HCT116 (cell line): ENCODE data around the gene OBP2B. TPM values are rescaled to one million over a fixed set of nuclear protein-coding genes. Genes with fewer than 3 reads are reported as not detected.

Experiments
- ATAC-seq: fragments of 200-7000 bp; cut with Tn5 transposase; 2 replicates; pipeline ENCODE4 v1.9.1; 2020; ENCODE audit warnings: mild to moderate bottlenecking, moderate library complexity
- BruUV-seq: library from RNA; stranded (reverse); fragments of 400-500 nt; replicated peaks from 2 replicates; lab custom pipeline; 2021; lab: Mats Ljungman, UMichigan
- CTCF ChIA-PET: fragments of 300-600 bp; sonication (Branson Sonifier 250); formaldehyde crosslinking; loops from one replicate; lab custom pipeline; 2021; ENCODE audit warnings: antibody characterized with exemption; lab: Charles Lee
- POLR2A ChIA-PET: fragments of 300-600, 350-600 bp; sonication (Branson Sonifier 250); formaldehyde crosslinking; loops from one replicate; lab custom pipeline; 2021; ENCODE audit warnings: antibody characterized with exemption; lab: Charles Lee
- RAD21 ChIA-PET, 2 experiments: fragments of 300-600 bp; sonication (Branson Sonifier 250); formaldehyde crosslinking; loops; one replicate each; lab custom pipeline; 2023; ENCODE audit warnings: low total read pairs in 2 of 2; ENCODE audit not compliant: uncharacterized antibody in 2 of 2, unreplicated experiment in 2 of 2, low non-redundant PET in 1 of 2; lab: Charles Lee
- DNase-seq: peaks from one replicate; pipeline ENCODE4 v3.0.0-alpha.2; 2010; ENCODE audit warnings: low read depth, low spot score
- H2AFZ ChIP-seq: fragments of 200-600 bp; shearing (Covaris generic), sonication (generic); 2 replicates; pipeline ENCODE4 v1.6.1; 2017; ENCODE audit warnings: low read depth, mixed run types, mixed read lengths, antibody characterized with exemption, low read length; ENCODE audit not compliant: poor library complexity, severe bottlenecking
- H3K27ac ChIP-seq: 2 replicates; pipeline ENCODE4 v1.5.1; 2012; ENCODE audit warnings: low read depth, low read length
- H3K27me3 ChIP-seq: fragments of 200-600 bp; sonication (generic); 2 replicates; pipeline ENCODE4 v1.6.1; 2016; ENCODE audit warnings: mixed run types, low read length, mixed read lengths; ENCODE audit not compliant: insufficient read depth
- H3K36me3 ChIP-seq, 2 experiments: fragments of 200-500 bp in 1 of 2; fragments of 200-600 bp in 1 of 2; sonication (Bioruptor generic) in 1 of 2; sonication (generic) in 1 of 2; 2 replicates each; pipeline versions ENCODE4 v1.5.1 to v1.6.1; 2014 to 2016; ENCODE audit warnings: low read length in 2 of 2, inconsistent platforms in 1 of 2, mixed read lengths in 1 of 2, mixed run types in 1 of 2; ENCODE audit not compliant: insufficient read depth in 2 of 2, control insufficient read depth in 1 of 2
- H3K4me1 ChIP-seq, 2 experiments: fragments of 200-600 bp in 1 of 2; sonication (generic) in 1 of 2; 2 replicates each; pipeline versions ENCODE4 v1.5.1 to v1.6.1; 2012 to 2017; ENCODE audit warnings: low read length in 2 of 2, inconsistent platforms in 1 of 2, mild to moderate bottlenecking in 1 of 2, mixed read lengths in 1 of 2, mixed run types in 1 of 2, moderate library complexity in 1 of 2; ENCODE audit not compliant: insufficient read depth in 2 of 2, control insufficient read depth in 1 of 2
- H3K4me2 ChIP-seq: fragments of 200-600 bp; sonication (generic); 2 replicates; pipeline ENCODE4 v1.6.1; 2017; ENCODE audit warnings: mixed run types, low read length, mixed read lengths
- H3K4me3 ChIP-seq, 2 experiments: fragments of 200-600 bp in 1 of 2; sonication (generic) in 1 of 2; replicated peaks in 1 of 2; 2 replicates each; pipeline ENCODE4 v1.5.1; 2011 to 2016; ENCODE audit warnings: low read length in 2 of 2, control low read depth in 1 of 2, low read depth in 1 of 2, mild to moderate bottlenecking in 1 of 2, mixed read lengths in 1 of 2, mixed run types in 1 of 2
- H3K79me2 ChIP-seq: fragments of 200-600 bp; sonication (generic); 2 replicates; pipeline ENCODE4 v1.6.1; 2017; ENCODE audit warnings: mild to moderate bottlenecking, mixed run types, low read length, moderate library complexity, mixed read lengths; ENCODE audit not compliant: insufficient read depth
- H3K9ac ChIP-seq: fragments of 200-600 bp; sonication (generic); 2 replicates; pipeline ENCODE4 v1.6.1; 2016; ENCODE audit warnings: low read length, mixed read lengths
- H3K9me2 ChIP-seq: fragments of 200-600 bp; sonication (generic), shearing (Covaris generic); 2 replicates; pipeline ENCODE4 v1.6.1; 2017; ENCODE audit warnings: mixed run types, mild to moderate bottlenecking, moderate library complexity; ENCODE audit not compliant: insufficient read depth
- H3K9me3 ChIP-seq, 2 experiments: fragments of 200-500 bp in 1 of 2; fragments of 200-600 bp in 1 of 2; sonication (Bioruptor generic) in 1 of 2; sonication (generic) in 1 of 2; 2 replicates each; pipeline ENCODE4 v1.6.1; 2014 to 2017; ENCODE audit warnings: low read length in 2 of 2, mixed read lengths in 2 of 2, inconsistent platforms in 1 of 2, low read depth in 1 of 2, mild to moderate bottlenecking in 1 of 2, mixed run types in 1 of 2, moderate library complexity in 1 of 2; ENCODE audit not compliant: control insufficient read depth in 1 of 2, insufficient read depth in 1 of 2
- H4K20me1 ChIP-seq: fragments of 200-600 bp; sonication (generic), shearing (Covaris generic); 2 replicates; pipeline ENCODE4 v1.6.1; 2017; ENCODE audit warnings: mixed run types, mild to moderate bottlenecking, moderate library complexity; ENCODE audit not compliant: insufficient read depth
- CBX3 ChIP-seq: IDR thresholded peaks from 2 replicates; pipeline ENCODE4 v1.6.1; 2012; ENCODE audit warnings: low read depth
- CEBPB ChIP-seq: IDR thresholded peaks from 2 replicates; pipeline ENCODE4 v1.6.1; 2012; ENCODE audit warnings: low read depth
- EZH2 ChIP-seq: fragments of 200-600 bp; sonication (generic); IDR thresholded peaks from 2 replicates; pipeline ENCODE4 v1.6.1; 2017; ENCODE audit warnings: antibody characterized with exemption, mixed run types
- EZH2phosphoT487 ChIP-seq: fragments of 200-600 bp; IDR thresholded peaks from 2 replicates; pipeline ENCODE4 v1.6.1; 2018; ENCODE audit warnings: antibody characterized with exemption, borderline replicate concordance
- RAD21 ChIP-seq: IDR thresholded peaks from 2 replicates; pipeline ENCODE4 v1.6.1; 2012; ENCODE audit warnings: low read depth, mild to moderate bottlenecking
- SIN3A ChIP-seq: IDR thresholded peaks from 2 replicates; pipeline ENCODE4 v1.6.1; 2012; ENCODE audit warnings: low read depth
- TCF7L2 ChIP-seq: IDR thresholded peaks from 2 replicates; pipeline ENCODE4 v1.7.0; 2011; ENCODE audit warnings: borderline replicate concordance, inconsistent platforms; ENCODE audit not compliant: insufficient read depth, insufficient read length; ENCODE audit errors: extremely low read depth
- YY1 ChIP-seq: IDR thresholded peaks from 2 replicates; pipeline ENCODE4 v1.6.1; 2011; ENCODE audit warnings: low read length, low read depth, moderate library complexity, mild to moderate bottlenecking; ENCODE audit not compliant: insufficient replicate concordance; ENCODE audit errors: extremely low read depth
- ZFX ChIP-seq: fragments of 450-650 bp; IDR thresholded peaks from 2 replicates; pipeline ENCODE4 v1.6.1; 2017
- intact Hi-C: fragments of 100-400 bp; cut with micrococcal nuclease; formaldehyde crosslinking; loops from 2 replicates; pipeline ENCODE4 v1.10.0; 2022
- total RNA-seq: library from RNA; stranded (reverse); gene quantifications from one replicate; pipeline ENCODE4 v1.2.1, GENCODE V29; 2021; ENCODE audit not compliant: unreplicated experiment
- TF ChIP-seq, protein P1 (sequence below): IDR thresholded peaks from 2 replicates; pipeline ENCODE4 v1.6.1; 2012; ENCODE audit warnings: low read depth
- TF ChIP-seq, protein P2 (sequence below), 3 experiments: fragments of 200-600 bp in 1 of 3; sonication (generic) in 1 of 3; IDR thresholded peaks in 2 of 3; conservative IDR thresholded peaks in 1 of 3; 2 replicates each; pipeline ENCODE4 v1.5.1; 2012 to 2017; ENCODE audit warnings: low read depth in 2 of 3, low read length in 2 of 3, antibody characterized with exemption in 1 of 3, borderline replicate concordance in 1 of 3, control low read depth in 1 of 3, mild to moderate bottlenecking in 1 of 3, mixed read lengths in 1 of 3, mixed run types in 1 of 3, moderate library complexity in 1 of 3; ENCODE audit not compliant: insufficient read depth in 1 of 3
- TF ChIP-seq, protein P3 (sequence below): IDR thresholded peaks from 2 replicates; pipeline ENCODE4 v1.6.1; 2011; ENCODE audit warnings: mild to moderate bottlenecking, low read length, moderate library complexity; ENCODE audit not compliant: insufficient replicate concordance; ENCODE audit errors: extremely low read depth
- TF ChIP-seq, protein P4 (sequence below): IDR thresholded peaks from 2 replicates; pipeline ENCODE4 v1.6.1; 2012

Gene OBP2B
- total RNA-seq, 1 experiment from 2014 or later: not detected

DNA sequence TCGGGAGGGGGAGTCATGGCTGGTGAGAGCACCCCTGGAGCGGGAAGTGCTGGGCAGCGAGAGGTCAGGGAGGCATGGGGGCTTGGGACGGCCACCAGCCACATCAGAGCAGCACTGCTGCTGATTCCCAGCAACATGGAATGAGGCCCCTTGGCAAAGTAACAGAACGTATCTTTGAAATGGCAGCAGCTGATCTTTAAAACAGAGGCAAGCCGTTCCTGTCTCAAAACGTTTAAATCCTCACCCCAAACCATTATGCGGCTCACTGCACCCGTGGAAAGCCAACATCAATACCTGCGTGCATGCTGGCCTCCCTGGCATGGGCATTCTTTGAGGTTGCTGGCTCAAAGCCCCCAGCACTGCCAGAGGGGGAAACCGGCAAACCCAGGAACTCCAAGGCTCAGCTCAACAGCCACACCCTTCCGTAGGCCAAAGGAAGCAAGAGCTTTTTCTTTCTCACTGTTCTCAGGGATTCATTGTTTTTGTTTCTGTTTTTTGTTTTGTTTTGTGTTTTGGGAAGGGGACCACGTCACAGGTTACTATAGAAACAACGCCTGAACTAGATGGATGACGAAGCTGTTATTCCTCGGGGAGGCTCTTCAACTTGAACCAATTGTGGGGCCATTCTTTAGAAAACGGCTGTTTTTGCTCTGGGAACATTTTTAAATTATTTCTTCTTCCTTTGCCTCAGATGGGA is 28.1 kb upstream of the OBP2B start:
- no peaks in the 10 kb centered on the region for H3K27me3 ChIP-seq
- H2AFZ ChIP-seq: no peak overlapping the region
- H3K4me3 ChIP-seq: no peak overlapping the region
- no peaks in the 10 kb centered on the region for H3K79me2 ChIP-seq
- ChIA-PET RAD21 (no interaction called here), CTCF (no interaction called here)
- no peak for DNase-seq
- no peaks in the 10 kb centered on the region for H3K9me3 ChIP-seq
- H3K4me2 ChIP-seq: no peak overlapping the region
- ATAC-seq: no peak
- intact Hi-C loops: no loop called here
- no peak for TF ChIP-seq TCF7L2
- no peak for TF ChIP-seq YY1
- no peak for TF ChIP-seq CEBPB
- TF ChIP-seq EZH2phosphoT487: no peak
- TF ChIP-seq, protein P1, sequence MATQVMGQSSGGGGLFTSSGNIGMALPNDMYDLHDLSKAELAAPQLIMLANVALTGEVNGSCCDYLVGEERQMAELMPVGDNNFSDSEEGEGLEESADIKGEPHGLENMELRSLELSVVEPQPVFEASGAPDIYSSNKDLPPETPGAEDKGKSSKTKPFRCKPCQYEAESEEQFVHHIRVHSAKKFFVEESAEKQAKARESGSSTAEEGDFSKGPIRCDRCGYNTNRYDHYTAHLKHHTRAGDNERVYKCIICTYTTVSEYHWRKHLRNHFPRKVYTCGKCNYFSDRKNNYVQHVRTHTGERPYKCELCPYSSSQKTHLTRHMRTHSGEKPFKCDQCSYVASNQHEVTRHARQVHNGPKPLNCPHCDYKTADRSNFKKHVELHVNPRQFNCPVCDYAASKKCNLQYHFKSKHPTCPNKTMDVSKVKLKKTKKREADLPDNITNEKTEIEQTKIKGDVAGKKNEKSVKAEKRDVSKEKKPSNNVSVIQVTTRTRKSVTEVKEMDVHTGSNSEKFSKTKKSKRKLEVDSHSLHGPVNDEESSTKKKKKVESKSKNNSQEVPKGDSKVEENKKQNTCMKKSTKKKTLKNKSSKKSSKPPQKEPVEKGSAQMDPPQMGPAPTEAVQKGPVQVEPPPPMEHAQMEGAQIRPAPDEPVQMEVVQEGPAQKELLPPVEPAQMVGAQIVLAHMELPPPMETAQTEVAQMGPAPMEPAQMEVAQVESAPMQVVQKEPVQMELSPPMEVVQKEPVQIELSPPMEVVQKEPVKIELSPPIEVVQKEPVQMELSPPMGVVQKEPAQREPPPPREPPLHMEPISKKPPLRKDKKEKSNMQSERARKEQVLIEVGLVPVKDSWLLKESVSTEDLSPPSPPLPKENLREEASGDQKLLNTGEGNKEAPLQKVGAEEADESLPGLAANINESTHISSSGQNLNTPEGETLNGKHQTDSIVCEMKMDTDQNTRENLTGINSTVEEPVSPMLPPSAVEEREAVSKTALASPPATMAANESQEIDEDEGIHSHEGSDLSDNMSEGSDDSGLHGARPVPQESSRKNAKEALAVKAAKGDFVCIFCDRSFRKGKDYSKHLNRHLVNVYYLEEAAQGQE: no peak
- TF ChIP-seq, protein P2, sequence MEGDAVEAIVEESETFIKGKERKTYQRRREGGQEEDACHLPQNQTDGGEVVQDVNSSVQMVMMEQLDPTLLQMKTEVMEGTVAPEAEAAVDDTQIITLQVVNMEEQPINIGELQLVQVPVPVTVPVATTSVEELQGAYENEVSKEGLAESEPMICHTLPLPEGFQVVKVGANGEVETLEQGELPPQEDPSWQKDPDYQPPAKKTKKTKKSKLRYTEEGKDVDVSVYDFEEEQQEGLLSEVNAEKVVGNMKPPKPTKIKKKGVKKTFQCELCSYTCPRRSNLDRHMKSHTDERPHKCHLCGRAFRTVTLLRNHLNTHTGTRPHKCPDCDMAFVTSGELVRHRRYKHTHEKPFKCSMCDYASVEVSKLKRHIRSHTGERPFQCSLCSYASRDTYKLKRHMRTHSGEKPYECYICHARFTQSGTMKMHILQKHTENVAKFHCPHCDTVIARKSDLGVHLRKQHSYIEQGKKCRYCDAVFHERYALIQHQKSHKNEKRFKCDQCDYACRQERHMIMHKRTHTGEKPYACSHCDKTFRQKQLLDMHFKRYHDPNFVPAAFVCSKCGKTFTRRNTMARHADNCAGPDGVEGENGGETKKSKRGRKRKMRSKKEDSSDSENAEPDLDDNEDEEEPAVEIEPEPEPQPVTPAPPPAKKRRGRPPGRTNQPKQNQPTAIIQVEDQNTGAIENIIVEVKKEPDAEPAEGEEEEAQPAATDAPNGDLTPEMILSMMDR (IDR thresholded peaks at IDR 0.05 in 2 of 3, conservative IDR thresholded peaks at IDR 0.05 in 1 of 3; ENCODE audit: borderline replicate concordance in 1 of 3, insufficient read depth in 1 of 3, low read depth in 2 of 3, low read length in 2 of 3): no peak
- no peak for TF ChIP-seq CBX3
- TF ChIP-seq ZFX: no peak
- TF ChIP-seq, protein P3, sequence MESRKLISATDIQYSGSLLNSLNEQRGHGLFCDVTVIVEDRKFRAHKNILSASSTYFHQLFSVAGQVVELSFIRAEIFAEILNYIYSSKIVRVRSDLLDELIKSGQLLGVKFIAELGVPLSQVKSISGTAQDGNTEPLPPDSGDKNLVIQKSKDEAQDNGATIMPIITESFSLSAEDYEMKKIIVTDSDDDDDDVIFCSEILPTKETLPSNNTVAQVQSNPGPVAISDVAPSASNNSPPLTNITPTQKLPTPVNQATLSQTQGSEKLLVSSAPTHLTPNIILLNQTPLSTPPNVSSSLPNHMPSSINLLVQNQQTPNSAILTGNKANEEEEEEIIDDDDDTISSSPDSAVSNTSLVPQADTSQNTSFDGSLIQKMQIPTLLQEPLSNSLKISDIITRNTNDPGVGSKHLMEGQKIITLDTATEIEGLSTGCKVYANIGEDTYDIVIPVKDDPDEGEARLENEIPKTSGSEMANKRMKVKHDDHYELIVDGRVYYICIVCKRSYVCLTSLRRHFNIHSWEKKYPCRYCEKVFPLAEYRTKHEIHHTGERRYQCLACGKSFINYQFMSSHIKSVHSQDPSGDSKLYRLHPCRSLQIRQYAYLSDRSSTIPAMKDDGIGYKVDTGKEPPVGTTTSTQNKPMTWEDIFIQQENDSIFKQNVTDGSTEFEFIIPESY: no peak
- no peak for TF ChIP-seq SIN3A
- TF ChIP-seq, protein P4, sequence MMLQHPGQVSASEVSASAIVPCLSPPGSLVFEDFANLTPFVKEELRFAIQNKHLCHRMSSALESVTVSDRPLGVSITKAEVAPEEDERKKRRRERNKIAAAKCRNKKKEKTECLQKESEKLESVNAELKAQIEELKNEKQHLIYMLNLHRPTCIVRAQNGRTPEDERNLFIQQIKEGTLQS: no peak
- TF ChIP-seq RAD21: no peak
- no peak for TF ChIP-seq EZH2
- TF ChIP-seq, all 23 proteins: peak for 0
- POLR2A ChIA-PET: no interaction called here
- Histone ChIP-seq H4K20me1 (no peaks in the 10 kb centered on the region), H3K4me1 (peaks cover 16 to 19% of the 10 kb centered on the region in 2 experiments; a peak in 3 of 4 replicates), H3K9me2 (no peaks in the 10 kb centered on the region), H3K27ac (no peak overlapping the region; the same call in 1 of the 2 replicates), H3K36me3 (no peaks in the 10 kb centered on the region), H3K9ac (no peak overlapping the region)
- BruUV-seq: no TSS peak
